ENCODE measurements around the gene NUDC.
A peak's percentile ranks its signal among the peaks of the same experiment; 100 is the strongest.
"Not testable (repeated sequence)": the region's sequence is repeated elsewhere in the genome, so short reads cannot be mapped to it uniquely, and the experiment has no call there.

NUDC gene

GRCh38 chr1:26921540-26922430, at the start of gene NUDC:
Gene NUDC (plus strand): TSS chr1:26921743. CDS start chr1:26921849, 106 bp downstream.
- peak; percentile 94 for DNase-seq (ENCODE audit: low spot score)

GRCh38 chr1:26873097-26873496, 48.4 kb upstream of the NUDC start:
- not testable (repeated sequence) for DNase-seq (ENCODE audit: low spot score)

- DNase-seq (ENCODE audit: low spot score): no peak
Observed at GRCh38 chr1:26874896-26875295, 46.6 kb upstream of the NUDC start.

GRCh38 chr1:26877326-26877725, 44.2 kb upstream of the NUDC start:
- DNase-seq (ENCODE audit: low spot score): no peak

- DNase-seq (ENCODE audit: low spot score): no peak
Observed at GRCh38 chr1:26879793-26880192, 41.8 kb upstream of the NUDC start.

- DNase-seq (ENCODE audit: low spot score): not testable (repeated sequence)
Observed at GRCh38 chr1:26881611-26882010, 39.9 kb upstream of the NUDC start.

- no peak for DNase-seq (ENCODE audit: low spot score)
Observed at GRCh38 chr1:26882696-26883463, 38.7 kb upstream of the NUDC start.

- peak; percentile 26 for DNase-seq (ENCODE audit: low spot score)
Observed at GRCh38 chr1:26887125-26887524, 34.4 kb upstream of the NUDC start.

GRCh38 chr1:26888231-26888630, 33.3 kb upstream of the NUDC start:
- DNase-seq (ENCODE audit: low spot score): no peak

- DNase-seq (ENCODE audit: low spot score): peak; percentile 79
Observed at GRCh38 chr1:26889551-26890466, 31.7 kb upstream of the NUDC start, which contains the start of gene GPN2. Gene GPN2 (minus strand): TSS chr1:26890283. CDS start chr1:26890096, 187 bp downstream.

- no peak for DNase-seq (ENCODE audit: low spot score)
Observed at GRCh38 chr1:26890467-26890796, 31.1 kb upstream of the NUDC start.

- no peak for DNase-seq (ENCODE audit: low spot score)
Observed at GRCh38 chr1:26894263-26894662, 27.3 kb upstream of the NUDC start.

GRCh38 chr1:26897351-26897750, 24.2 kb upstream of the NUDC start:
- no peak for DNase-seq (ENCODE audit: low spot score)

GRCh38 chr1:26900001-26900814, 21.3 kb upstream of the NUDC start, which contains the start of gene GPATCH3:
Gene GPATCH3 (minus strand): TSS chr1:26900467. CDS start chr1:26900442, 25 bp downstream.
- DNase-seq (ENCODE audit: low spot score): peak; percentile 93

- DNase-seq (ENCODE audit: low spot score): no peak
Observed at GRCh38 chr1:26900815-26901511, 20.6 kb upstream of the NUDC start.

- DNase-seq (ENCODE audit: low spot score): peak; percentile 63
Observed at GRCh38 chr1:26907071-26907917, 14.2 kb upstream of the NUDC start.

- no peak for DNase-seq (ENCODE audit: low spot score)
Observed at GRCh38 chr1:26909951-26910342, 11.6 kb upstream of the NUDC start.

GRCh38 chr1:26910343-26911160, 11.0 kb upstream of the NUDC start:
- DNase-seq (ENCODE audit: low spot score): no peak

All from kidney capillary endothelial cell (primary cell).